Activated naive CD8-positive, alpha-beta T cell treated with anti-CD3 and anti-CD28 coated beads, Interleukin-2, amount 50 U/mL, for 24 hours (primary cell): ENCODE data around the gene ADAMTS4.

Source experiments
- ATAC-seq: fragments of 150-1000 bp; cut with Tn5 transposase; one replicate; pipeline ENCODE4 v1.10.0; 2021
- DNase-seq: peaks from one replicate; pipeline ENCODE4 v3.0.0; 2021
- H3K27ac Mint-ChIP-seq: one replicate; pipeline ENCODE4 v1.8.0; 2021; ENCODE audit warnings: mild to moderate bottlenecking, mixed read lengths
- H3K27me3 Mint-ChIP-seq: one replicate; pipeline ENCODE4 v1.8.0; 2021; ENCODE audit warnings: mixed read lengths
- H3K36me3 Mint-ChIP-seq: one replicate; pipeline ENCODE4 v1.8.0; 2021; ENCODE audit warnings: low read depth, mixed read lengths
- H3K4me1 Mint-ChIP-seq: one replicate; pipeline ENCODE4 v1.8.0; 2021; ENCODE audit warnings: mixed read lengths
- H3K4me3 Mint-ChIP-seq: one replicate; pipeline ENCODE4 v1.8.0; 2021; ENCODE audit warnings: mild to moderate bottlenecking, moderate library complexity, mixed read lengths
- H3K9me3 Mint-ChIP-seq: one replicate; pipeline ENCODE4 v1.8.0; 2021; ENCODE audit warnings: mixed read lengths

The ADAMTS4 gene

GRCh38 chr1:161137881-161138280 lies 61.0 kb downstream of the ADAMTS4 start:
- no peak for DNase-seq
- no peak for ATAC-seq
- no peaks in the 10 kb centered on the region for H3K9me3 Mint-ChIP-seq
- peaks cover 5% of the 10 kb centered on the region for H3K4me1 Mint-ChIP-seq
- no peak overlapping the region for H3K4me3 Mint-ChIP-seq
- H3K36me3 Mint-ChIP-seq = peaks cover 3% of the 10 kb centered on the region
- H3K27ac Mint-ChIP-seq = no peak overlapping the region
- no peaks in the 10 kb centered on the region for H3K27me3 Mint-ChIP-seq
